NCI-H1048 (cell line): ENCODE results near the gene BORA.
"Not testable (repeated sequence)": the region's sequence is repeated elsewhere in the genome, so short reads cannot be mapped to it uniquely, and the experiment has no call there.

Experiments used
- DNase-seq: peaks from one replicate; lab custom pipeline; 2025; lab: John Stamatoyannopoulos, UW

The BORA gene

DNA sequence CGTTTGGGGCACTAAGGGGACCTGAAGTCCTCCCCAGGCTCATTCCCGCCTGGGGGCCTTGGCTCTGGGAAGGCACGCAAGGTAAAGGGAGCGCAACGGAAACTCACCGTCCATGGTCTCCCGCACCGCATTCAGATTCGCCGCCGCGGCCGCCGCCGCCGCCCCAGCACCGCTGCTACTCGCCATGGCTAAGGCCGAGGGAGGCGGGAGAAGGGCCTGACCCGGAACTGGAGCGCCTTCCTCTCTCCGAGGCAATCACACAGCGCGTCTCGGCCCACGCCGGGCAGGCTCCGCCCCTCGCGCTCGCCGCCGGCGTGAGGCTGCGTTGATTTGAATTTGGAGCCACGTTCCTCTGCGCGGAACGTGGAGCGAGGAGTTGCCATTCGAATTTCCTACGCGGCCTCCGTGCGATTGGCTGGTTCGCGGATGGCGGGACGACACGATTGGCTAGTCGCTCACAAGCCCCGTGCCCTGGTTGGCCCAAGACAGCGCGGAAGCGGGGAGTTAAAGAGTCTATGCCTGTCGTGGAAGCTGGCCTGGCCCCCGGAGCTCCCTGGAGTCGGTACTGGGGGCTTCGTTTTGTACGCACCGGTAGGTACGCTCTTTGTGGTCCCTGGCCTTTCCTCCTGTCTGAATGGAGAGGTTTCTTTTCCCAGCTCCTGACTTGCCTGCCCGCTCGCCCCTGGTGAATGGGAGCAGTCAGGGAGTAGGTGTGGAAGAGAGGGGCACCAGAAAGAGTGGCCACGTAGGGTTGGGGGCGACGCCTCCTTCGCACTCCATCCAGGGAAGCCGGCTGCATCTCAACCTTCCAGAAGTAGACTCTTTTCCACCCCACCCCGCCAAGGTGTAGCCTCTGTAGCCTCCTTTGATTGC, at the start of gene BORA, which contains the start of gene MZT1:
BORA (plus strand) TSS at position 507 of the 873 bp plus-strand sequence. CDS start 1,018 bp downstream, outside the sequence.
MZT1 (minus strand) TSS at position 213 of the 873 bp plus-strand sequence; CDS start at position 186, 27 bp downstream.
- peak; percentile 95 for DNase-seq

DNA sequence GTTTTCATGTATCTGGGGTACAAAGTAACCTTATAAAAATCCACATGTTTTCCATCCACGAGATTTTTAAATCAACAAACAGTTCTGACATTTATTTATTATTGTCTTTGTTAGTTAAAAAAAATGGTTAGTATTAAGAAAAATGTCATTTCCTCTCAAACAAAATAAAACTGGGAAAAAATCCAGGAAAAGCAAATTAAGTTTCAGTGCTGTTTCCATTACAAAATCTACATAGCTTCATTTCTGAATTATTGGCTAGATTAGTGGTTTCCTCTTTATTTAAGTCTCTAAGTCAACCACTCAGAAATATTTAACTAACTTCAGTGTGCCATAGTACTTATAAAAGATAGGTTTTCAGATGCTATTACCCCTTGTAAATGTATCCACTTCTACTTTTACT, 49.4 kb upstream of the BORA start:
- DNase-seq = no peak

DNA sequence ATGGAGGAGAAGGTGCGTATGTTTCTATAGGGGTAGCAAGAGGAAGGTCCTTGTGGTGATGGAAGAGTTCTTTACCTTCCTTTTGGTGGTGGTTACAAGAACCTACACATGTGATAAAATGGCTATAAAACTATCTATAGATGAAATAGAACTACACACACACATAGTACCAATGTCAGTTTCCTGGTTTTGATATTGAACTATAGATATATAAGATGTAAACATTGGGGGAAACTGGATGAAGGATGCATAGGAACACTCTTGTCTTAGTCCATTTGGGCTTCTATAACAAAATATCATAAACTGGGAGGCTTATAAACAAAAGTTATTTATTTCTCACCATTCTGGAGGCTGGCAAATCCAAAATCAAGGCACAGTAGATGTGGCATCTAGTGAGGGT, 47.4 kb upstream of the BORA start:
- DNase-seq = no peak

DNA sequence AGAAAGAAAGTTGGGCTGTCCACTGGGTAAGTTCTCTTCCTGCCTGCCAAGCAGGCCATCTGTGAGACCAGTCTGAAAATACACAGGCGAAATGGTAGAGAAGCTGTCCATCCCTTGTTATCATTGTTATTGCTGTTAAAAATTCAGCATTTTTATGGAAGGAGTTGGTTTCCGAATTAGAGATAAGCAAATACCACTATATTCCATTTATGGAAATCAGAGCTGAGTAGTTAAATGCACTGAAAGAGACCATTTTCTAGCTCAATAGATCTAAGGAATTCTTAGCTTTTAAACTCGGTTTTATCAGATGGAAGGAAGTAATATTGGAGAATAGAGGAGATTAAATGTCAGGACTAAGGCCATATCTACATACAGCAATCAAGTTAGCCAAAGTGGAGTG, 41.0 kb upstream of the BORA start:
- DNase-seq = no peak

DNA sequence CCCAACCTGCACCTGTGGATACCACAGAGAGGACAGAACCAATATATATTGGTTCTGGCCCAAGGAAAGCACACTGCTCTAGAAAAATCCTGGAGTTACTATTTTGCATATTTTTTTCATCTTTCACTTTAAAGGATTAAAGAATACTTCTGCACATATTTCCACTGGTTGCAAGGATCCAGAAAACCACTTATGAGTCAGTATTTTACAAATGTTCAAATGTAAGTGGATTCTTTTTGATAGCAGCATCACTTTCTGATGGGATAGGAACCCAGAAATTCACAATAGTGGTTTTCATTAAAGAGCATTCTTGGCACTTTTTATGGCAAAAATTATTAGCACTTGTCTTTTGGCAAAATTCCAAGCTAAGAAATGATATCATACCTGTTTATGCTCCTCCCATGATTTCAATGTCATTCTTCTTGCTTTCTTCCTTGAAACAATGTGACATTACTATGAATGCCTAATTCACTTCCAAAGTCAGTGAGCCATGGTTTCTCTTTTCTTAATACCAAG, 38.5 kb upstream of the BORA start:
- no peak for DNase-seq

DNA sequence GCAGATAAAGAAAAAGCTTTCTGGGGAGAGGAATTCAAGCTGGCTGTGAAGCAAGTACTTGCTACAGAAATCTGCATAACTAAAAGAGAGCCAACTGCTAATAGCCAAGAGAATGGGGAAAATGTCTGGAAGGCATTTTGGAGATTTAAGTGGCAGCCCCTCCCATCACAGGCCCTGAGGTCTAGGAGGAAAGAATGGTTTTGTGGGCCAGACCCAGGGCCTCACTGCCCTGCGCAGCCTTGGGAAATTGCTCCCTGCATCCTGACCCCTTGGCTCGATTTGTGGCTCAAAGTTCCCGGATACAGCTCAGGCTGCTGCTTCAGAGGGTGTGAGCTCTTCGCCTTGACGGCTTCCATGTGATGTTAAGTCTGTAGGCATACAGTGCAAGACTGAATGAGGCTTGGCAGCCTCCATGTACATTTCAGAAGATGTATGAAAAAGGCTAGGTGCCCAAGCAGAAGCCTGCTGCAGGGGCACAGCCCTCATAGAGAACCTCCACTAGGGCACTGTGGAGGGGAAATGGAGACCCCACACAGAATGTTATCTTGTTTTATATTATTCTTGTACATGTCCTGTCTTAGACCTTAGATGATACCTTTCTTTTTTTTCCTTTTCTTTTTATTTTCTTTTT, 34.7 kb upstream of the BORA start:
- DNase-seq = no peak

DNA sequence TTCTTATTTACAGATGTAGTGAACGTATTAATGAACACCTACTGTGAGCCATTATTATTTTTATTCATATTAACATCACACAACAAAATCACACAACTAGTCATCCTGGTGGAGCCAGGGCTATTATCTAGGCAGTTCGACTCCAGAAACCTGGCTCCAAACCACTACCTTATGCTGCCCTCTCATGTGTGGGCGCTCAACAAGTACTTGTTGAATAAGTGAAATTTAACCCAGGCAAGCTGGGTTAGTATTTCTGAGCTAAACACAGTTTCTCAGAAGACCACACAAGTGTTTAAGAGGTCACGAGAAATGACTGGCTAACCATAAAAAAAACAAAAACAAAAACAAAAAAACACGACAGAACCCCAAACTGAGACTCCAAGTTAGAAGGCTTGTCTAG, 33.9 kb upstream of the BORA start:
- DNase-seq = no peak

DNA sequence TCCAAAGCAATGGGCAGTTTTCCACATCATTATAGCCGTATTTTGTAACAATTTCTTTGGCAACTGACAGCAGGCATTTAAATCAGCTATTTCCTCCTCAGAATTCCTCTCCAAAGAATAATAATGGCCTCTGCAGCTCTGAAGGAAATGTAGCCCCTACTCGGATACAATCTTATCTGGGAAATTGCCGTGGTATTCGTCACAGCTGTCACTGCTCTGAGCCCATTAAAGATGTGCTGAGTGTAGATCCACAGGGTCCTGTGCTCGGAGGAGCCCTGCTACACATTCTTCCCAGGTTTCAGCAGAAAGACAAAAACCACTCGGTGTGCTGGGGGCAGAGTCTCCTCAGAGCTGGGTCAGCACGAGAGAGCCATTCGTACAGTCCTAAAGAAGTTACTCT, 33.4 kb upstream of the BORA start:
- DNase-seq = no peak

DNA sequence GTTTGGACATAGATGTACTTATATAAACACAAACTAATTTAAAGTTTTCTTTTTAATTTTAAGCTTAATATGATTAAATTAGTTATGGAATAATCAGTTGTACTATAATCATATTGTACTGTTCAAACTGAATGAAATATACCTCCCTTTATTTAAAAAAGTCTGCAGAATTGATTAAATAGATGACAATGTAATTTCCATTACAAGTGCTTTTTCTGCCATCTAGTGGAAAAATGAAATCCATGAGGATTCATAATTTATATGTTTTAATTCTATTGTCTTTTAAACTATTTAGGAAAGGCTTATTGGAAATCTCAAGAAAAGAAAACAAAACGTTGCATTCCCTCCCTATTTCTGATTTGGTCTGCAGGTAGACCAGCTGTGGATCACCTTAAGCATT, 31.1 kb upstream of the BORA start:
- no peak for DNase-seq

DNA sequence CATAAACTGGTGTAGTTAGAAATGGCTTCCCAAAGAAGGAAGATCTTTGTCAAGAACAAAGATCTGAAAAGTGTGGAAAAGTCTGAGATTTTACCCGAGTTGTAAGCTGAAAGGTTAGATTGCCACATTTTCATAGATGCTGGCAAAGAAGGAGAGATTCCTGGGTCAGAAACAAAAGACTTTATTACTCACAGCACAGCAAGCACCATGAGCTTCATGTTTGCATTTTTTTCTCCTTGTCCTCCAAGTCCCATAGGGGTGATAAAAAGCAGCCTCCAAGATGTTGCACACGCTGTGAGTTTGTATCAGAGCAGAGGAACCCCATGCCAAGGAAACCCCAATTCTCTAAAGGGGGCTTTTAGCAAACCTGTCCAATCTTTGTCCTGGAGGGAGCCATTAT, 29.6 kb upstream of the BORA start:
- DNase-seq = no peak

DNA sequence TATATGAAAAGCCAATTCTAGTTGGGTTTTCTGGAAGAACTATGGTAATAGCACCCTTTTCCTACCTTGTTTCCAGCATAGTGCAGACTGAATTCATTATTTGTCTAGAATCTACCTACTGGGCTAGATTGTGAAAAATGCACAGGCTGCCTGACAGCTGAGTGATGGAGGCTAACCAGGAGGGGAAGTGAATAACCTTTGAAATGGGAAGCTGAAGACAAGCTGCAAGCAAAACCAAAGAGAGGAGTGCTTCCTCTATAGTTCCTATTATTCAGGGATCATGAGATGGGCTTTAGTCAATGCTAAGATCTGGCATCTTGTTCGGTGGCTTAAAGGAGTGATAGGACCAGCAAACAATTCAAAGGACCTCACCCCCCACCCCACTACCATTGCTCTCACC, 27.2 kb upstream of the BORA start:
- DNase-seq = no peak

DNA sequence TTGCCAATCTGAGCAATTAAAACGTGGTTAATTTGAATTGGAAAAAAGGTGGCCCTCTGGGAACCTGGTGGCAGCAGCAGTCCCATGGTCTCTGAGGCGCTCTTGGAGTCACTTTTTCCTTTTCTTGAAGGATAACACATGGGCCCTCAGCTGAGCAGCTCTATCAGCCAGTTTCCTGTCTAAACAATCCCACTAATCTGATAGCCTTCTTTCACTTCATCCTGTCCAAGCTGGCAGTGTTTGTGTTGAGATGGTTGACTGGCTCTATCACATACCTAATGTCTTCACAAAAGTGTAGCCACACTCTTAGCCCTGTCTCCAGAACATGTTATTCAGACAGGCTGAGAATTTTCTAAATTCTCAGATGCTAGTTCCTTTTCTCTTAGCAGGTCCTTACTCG, 10.9 kb upstream of the BORA start:
- DNase-seq = no peak

DNA sequence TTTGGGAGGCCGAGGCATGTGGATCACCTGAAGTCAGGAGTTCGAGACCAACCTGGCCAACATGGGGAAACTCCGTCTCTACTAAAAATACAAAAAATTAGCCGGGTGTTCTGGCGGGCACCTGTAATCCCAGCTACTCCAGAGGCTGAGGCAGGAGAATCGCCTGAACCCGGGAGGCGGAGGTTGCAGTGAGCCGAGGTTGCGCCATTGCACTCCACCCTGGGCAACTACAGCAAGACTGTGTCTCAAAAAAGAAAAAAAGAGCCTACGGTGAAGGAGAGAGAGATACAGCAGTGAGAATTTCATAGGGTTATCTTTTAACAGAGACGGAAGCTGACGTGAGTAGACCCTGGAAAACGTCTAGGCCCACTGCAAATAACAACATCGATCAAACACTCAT, 1.5 kb upstream of the BORA start:
- not testable (repeated sequence) for DNase-seq

DNA sequence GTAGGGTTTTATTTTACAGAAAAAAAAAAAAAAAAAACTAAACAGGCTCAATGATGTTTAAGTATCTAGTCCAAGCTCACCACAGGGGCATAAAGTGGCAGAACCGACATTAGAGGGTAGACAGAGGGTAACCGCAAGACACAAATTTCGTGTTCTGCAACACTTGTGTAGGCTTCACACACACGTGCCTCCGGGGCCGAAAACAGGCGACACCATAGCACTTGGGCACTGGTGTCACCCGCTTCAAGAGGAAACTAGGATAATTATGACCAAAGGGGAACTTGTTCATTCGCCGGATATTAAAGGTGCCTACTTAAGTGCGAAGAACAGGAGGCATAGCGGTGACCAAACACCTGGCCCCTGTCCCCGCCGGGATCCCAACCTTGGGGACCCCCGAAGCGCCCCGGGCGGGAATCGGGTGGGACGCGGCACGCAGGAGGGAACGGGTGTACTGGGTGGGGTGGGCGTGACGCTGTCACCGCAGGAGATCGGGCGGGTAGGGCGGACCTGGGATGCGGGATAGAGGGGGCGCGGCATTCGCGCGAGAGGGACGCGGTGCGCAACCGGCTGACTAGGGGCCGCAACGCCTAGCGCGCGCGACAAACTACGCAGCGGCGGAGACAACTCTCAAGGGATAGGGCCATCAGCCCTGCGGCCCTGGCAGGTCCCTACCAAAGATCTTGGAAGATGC, 852 bp upstream of the BORA start:
- no peak for DNase-seq

DNA sequence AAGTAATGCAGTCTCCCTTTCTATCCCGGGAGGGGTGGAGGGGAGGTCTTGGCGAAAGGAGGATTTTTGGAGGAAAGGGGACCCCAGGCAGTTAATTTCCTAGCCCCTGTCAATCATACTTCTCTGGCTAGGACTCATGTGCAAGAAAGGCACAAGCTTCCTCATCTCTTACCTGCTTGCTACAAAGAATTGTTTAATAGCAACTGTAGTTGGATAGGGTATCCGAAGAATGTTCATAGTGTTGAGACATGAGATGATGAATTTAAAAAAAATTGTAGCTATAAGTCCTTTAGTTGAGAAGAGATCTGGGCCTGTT, 525 bp downstream of the BORA start:
- DNase-seq = no peak

DNA sequence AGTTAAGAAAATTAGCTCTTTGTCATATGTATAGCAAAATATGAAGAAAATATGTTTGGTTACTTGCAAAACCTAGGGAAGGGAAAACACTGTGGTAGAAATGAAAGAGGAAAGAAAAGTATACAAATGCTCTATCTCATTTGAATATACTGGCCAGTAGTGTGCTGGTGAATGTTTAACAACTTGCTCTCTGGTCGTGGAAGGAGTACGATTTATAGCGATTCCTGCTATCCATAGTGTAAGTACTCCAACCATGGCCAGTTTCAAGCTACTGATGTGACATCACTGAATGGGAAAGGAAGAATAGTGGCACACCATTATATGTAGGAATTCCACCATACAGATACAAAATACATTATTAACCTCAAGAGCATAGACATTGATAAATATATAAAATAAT, 9.3 kb downstream of the BORA start:
- DNase-seq = no peak

DNA sequence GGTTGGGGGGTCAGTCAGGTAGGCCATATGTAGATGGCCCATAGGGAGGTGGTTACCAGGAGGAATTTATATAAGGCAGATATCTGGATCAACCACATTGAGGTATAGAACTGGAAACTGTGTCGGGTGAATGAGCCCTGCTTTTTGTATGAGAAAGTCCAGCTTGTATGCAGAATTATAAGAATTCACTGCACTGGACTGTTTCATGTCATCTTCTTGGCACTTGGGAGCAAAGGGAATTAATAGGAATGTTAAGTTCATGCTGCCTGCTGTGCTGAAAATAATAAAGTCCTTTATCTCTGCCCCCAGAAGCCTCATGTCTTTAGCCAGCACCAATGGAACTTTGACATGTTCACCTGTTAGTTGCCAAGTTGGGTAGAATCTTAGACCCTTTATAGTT, 12.3 kb downstream of the BORA start:
- no peak for DNase-seq

DNA sequence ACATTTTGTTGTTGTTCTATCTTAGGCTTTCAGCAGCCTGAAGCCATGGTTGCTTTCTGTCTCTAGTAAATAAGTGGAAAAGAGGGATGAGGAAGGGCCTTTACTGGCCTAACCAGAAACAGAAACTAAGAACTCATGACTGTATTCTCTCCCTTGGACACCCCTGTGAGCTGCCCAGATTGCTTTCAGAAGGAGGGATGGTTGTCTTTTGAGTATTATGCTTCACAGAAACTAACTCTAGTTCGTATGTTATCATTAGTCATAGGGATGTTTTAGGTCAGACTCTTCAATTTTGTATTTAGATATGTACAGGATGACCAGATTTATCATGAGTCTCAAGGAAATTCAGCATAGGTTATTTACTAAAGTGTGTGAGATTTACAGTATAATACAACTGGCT, 17.5 kb downstream of the BORA start:
- DNase-seq = no peak

DNA sequence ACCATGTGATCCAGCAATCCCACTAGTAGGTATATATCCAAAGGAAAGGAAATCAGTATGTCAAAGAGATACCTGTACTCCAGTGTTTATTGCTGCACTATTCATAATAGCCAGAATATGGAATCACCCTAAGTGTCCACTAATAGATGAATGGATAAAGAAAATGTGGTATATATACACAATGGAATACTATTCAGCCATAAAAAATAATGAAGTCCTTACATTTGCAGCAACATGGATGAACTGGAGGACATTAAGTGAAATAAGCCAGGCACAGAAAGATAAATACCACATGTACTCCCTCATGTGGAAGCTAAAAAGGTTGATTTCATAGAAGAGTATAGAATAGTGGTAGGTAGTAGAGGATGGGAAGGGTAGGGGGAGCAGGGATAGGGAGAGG, 23.5 kb downstream of the BORA start:
- DNase-seq = no peak

DNA sequence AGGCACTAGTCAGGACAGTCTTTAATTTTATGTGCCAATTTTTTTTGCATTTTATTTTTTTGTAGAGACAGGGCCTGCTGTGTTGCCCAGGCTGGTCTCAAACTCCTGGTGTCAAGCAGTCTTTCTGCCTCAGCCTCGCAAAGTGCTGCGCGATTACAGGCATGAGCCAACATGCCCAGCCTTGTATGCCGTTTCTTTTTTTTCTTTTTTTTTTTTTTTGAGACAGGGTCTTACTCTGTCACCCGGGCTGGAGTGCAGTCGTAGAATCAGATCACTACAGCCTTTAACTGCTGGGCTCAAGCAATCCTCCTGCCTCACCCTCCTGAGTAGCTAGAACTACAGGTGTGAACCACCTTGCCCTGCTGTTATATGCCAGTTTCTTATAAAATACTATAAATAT, 26.4 kb downstream of the BORA start:
- DNase-seq = no peak

DNA sequence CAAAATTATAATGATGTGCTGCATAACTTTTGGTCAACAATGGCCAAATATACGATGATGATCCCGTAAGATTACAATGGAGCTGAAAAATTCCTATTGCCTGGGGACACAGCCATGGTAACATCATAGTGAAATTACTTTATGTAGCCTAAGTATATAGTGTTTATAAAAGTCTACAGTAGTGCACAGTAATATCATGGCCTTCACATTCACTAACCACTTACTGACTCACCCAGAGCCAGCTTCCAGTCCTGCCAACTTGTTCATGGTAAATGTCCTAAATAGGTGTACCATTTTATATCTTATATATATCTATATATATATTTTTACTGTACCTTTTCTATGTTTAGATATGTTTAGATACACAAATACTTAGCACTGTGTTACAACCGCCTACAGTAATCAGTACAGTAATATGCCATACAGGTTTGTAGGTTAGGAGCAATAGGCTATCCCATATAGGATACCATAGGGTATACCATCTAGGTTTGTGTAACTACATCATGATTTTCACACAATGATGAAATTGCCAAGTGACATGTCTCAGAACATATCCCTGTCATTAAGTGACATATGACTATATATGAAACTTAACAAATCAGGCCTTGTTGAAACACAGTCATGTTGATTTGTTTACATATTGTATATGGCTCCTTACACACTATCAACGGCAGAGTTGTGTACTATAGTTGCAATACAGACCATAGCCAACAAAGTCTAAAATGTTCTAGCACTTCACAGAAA, 30.2 kb downstream of the BORA start:
- no peak for DNase-seq

DNA sequence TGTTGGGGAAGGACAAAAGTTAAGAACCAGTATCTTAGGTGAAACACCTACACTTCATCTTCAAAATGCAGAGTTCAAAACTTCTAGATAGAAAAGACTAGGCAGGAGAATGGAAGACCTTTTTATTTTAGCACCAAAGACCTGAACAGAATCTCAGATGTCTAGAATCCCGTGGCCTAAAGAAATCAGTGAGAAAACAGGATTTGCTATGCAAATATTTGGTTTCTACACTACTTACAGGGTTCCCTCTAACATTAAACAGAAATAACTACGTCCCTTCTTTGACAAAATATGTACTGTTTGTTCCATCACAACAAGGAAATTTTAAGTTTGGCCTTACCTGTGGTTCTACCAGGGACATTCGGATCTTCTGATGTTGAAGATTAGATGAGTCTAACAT, 32.5 kb downstream of the BORA start:
- DNase-seq = no peak
